ENCODE results near the gene BCOR.

Gene BCOR

DNA sequence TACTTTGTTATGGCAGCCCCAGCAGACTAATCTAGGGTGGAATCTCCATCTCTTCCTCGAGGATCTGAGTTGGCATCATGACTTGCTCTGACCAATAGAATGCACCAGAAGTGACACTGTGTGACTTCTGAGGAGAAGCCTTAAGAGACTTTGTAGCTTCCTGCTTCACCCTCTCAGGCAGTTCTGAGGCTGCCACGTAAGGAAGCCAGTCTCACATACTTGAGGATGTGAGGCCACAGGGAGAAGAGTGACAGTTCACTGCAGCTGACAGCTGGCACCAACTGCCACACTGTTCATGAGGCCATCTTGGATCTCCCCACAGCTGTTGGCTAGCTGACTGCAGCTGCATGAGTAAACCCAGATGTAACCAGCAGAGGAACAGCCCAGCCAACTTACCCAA is 29.3 kb upstream of the BCOR start:
- H3K4me1 Mint-ChIP-seq (ENCODE audit: low read depth): peaks cover 4% of the 10 kb centered on the region

DNA sequence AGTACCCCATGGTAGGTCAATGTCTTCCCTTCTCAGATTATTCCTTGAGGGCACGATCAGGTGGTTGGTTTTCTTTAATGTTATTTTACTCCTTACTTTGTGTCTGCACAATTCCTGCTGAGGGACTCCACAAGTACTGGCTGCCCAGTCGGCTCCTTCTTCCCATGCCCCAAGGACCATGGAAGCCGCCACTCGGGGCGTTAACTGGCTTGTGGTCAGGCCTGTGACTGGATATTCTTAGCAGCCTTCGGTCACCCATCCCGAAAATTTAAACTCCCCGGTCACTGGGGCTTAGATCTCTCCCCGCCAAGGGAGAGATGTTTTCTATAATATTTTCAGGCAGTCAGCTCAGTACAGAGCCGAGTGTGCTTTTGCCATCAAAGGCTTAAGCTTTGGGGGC is 24.7 kb upstream of the BCOR start:
- Mint-ChIP-seq H3K4me1 (ENCODE audit: low read depth) (peaks cover 8% of the 10 kb centered on the region), H3K9me3 (no peaks in the 10 kb centered on the region), H3K36me3 (ENCODE audit: low read depth) (no peaks in the 10 kb centered on the region), H3K27me3 (ENCODE audit: low read depth) (no peaks in the 10 kb centered on the region), H3K27ac (no peak overlapping the region), H3K4me3 (no peak overlapping the region)

More for the DNA sequence above, 29.3 kb upstream of the BCOR start:
- no peaks in the 10 kb centered on the region for H3K36me3 Mint-ChIP-seq (ENCODE audit: low read depth)
- H3K9me3 Mint-ChIP-seq: no peaks in the 10 kb centered on the region
- H3K27me3 Mint-ChIP-seq (ENCODE audit: low read depth): no peaks in the 10 kb centered on the region
- H3K27ac Mint-ChIP-seq: peak overlapping the region; percentile 80
- no peak overlapping the region for H3K4me3 Mint-ChIP-seq

DNA sequence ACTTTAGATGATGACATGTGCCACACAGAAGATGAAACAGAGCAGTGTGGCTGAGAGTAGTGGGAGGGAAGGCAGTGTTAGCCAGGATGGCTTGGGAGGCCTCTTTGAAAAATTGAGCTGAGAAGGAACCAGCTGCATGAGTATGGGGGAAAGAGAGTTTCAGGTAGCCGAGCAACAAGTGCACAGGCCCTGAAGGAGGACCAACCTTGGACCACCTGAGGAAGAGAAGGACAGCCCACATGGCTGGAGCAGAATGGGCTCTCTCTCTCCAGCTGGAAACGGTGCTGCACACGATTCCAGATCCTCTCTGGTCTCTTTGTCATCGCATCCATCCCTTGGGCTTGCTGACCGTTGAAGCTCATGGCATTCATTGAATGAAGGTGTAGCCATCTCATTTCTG is 23.9 kb upstream of the BCOR start:
- Mint-ChIP-seq H3K4me3 (no peak overlapping the region), H3K9me3 (no peaks in the 10 kb centered on the region), H3K27me3 (ENCODE audit: low read depth) (no peaks in the 10 kb centered on the region), H3K27ac (no peak overlapping the region), H3K4me1 (ENCODE audit: low read depth) (peaks cover 5% of the 10 kb centered on the region), H3K36me3 (ENCODE audit: low read depth) (no peaks in the 10 kb centered on the region)

DNA sequence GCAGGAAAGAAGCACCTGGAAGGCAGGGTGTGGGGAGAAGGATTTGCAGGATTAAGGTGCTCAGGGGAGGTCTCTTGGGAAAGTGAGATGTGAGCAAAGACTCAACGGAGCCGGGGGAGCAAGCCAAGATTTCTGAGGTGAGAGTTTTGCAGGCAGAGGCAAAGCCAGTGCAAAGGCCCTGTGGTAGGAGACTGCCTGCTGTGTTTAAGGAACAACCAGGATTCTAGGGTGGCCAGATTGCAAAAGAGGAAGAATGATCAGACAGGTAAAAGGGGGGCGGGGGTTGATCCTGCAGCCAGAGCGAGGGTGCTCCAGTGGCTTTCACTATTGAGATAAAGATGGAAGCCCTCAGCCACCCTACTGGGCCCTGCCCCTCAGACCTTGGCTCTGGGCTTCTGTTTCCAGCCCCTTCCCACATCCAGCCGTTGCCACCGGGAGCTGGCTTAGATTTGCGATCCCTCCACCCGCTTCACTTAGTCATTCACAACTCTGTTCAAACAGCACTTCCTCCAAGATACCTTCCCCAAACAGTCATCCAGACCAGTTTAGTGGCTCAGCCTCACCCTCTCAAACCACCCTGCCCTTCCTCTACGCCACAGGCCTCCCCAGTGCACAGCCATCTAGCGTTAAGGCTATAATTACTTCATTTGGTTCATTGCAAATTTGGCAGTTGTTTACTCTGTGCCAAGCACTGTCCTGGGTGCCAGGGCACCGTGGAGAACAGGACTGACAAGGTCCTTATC is 23.3 kb upstream of the BCOR start:
- Mint-ChIP-seq H3K27ac (peak overlapping the region; percentile 45), H3K4me1 (ENCODE audit: low read depth) (peaks cover 5% of the 10 kb centered on the region), H3K4me3 (no peak overlapping the region), H3K9me3 (no peaks in the 10 kb centered on the region), H3K36me3 (ENCODE audit: low read depth) (no peaks in the 10 kb centered on the region), H3K27me3 (ENCODE audit: low read depth) (no peaks in the 10 kb centered on the region)

- no peaks in the 10 kb centered on the region for H3K27me3 Mint-ChIP-seq (ENCODE audit: low read depth)
Measured at GRCh38 chrX:40117715-40118285, 20.0 kb upstream of the BCOR start.

GRCh38 chrX:40116925-40117324 is 19.2 kb upstream of the BCOR start:
- Mint-ChIP-seq H3K36me3 (ENCODE audit: low read depth) (no peaks in the 10 kb centered on the region), H3K4me3 (no peak overlapping the region), H3K27me3 (ENCODE audit: low read depth) (no peaks in the 10 kb centered on the region), H3K4me1 (ENCODE audit: low read depth) (peaks cover 7% of the 10 kb centered on the region), H3K27ac (no peak overlapping the region), H3K9me3 (no peaks in the 10 kb centered on the region)

More at GRCh38 chrX:40117715-40118285, 20.0 kb upstream of the BCOR start:
- Mint-ChIP-seq H3K9me3 (no peaks in the 10 kb centered on the region), H3K27ac (no peak overlapping the region), H3K4me3 (no peak overlapping the region), H3K4me1 (ENCODE audit: low read depth) (peaks cover 5% of the 10 kb centered on the region), H3K36me3 (ENCODE audit: low read depth) (no peaks in the 10 kb centered on the region)

DNA sequence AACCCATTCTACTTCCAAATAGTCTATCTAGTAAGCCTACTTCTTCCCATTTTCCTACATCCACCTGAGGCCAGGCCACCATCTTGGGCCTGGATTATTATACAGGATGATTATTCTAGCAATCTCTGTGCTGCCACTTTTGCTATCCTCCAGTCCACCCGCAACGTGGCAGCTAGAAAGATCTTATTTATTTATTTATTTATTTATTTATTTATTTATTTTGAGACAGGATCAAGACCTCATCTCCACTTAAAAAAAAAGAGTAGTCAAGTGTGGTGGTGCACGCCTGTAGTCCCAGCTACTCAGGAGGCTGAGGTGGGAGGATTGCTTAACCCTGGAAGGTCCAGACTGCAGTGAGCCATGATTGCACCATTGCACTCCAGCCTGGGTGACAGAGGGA is 15.2 kb upstream of the BCOR start:
- Mint-ChIP-seq H3K27ac (no peak overlapping the region), H3K4me3 (no peak overlapping the region), H3K27me3 (ENCODE audit: low read depth) (peaks cover 5% of the 10 kb centered on the region), H3K4me1 (ENCODE audit: low read depth) (peaks cover 8% of the 10 kb centered on the region), H3K9me3 (no peaks in the 10 kb centered on the region), H3K36me3 (ENCODE audit: low read depth) (no peaks in the 10 kb centered on the region)

DNA sequence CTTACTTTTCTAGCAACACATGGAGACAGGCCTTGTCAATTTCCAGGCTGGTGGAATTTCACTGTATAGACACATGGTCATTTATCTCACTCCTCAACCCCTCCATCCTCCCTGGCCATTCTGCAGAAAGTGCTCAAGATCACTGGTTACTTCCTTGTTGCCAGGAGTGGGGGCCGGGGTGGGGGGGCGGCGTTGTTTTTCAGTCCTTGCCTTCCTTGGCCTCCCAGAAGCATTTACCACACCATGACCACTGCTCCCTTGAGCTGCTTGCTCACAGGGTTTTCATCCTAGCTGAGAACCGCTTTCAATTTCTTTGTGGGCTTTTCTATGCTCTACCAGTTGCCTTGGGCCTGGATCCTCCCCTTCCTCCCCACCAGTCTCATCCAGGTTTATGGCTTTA is 14.1 kb upstream of the BCOR start:
- H3K36me3 Mint-ChIP-seq (ENCODE audit: low read depth): no peaks in the 10 kb centered on the region
- no peak overlapping the region for H3K27ac Mint-ChIP-seq

DNA sequence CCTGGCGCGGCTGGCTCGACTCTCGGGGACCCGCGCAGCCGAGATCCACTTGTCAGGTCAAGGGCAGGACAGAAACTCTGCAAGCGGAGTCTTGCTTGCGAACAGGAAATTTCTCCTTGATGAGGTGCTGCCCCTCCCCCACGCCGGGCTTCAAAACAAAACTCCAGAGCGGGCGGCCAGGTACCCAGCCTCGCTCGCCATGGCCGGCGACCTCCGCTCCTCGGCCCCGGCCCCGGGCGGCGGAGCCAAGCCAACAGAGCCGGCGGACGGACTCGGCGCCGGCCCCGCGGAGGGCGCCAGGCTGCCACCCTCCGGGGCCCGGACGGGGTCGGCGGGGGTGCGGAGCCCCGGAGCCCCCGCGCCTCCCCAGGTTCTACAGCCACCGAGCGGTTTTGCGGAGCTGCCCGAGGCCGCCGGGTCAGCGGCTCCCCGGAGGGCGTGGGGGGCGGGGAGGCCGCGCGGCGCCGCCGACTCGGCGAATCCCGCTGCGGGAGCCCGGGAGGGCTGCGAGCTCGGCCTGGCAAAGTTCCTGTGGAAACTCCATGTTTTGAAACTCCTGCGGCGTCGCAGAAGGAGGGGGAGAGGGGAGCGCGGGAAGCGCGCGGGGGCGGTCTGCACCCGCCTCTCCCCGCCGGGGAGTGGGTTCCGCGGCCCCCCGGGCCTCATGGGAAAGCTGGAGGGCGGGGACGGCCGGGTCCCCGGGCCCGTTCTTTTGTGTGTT is 11.7 kb upstream of the BCOR start:
- H3K36me3 Mint-ChIP-seq (ENCODE audit: low read depth): no peaks in the 10 kb centered on the region
- H3K4me3 Mint-ChIP-seq: no peak overlapping the region
- H3K4me1 Mint-ChIP-seq (ENCODE audit: low read depth): peaks cover 12% of the 10 kb centered on the region
- no peak overlapping the region for H3K27ac Mint-ChIP-seq
- peaks cover 5% of the 10 kb centered on the region for H3K27me3 Mint-ChIP-seq (ENCODE audit: low read depth)
- H3K9me3 Mint-ChIP-seq: no peaks in the 10 kb centered on the region

More for the DNA sequence above, 14.1 kb upstream of the BCOR start:
- Mint-ChIP-seq H3K27me3 (ENCODE audit: low read depth) (peaks cover 5% of the 10 kb centered on the region), H3K9me3 (no peaks in the 10 kb centered on the region), H3K4me1 (ENCODE audit: low read depth) (peaks cover 10% of the 10 kb centered on the region), H3K4me3 (no peak overlapping the region)

DNA sequence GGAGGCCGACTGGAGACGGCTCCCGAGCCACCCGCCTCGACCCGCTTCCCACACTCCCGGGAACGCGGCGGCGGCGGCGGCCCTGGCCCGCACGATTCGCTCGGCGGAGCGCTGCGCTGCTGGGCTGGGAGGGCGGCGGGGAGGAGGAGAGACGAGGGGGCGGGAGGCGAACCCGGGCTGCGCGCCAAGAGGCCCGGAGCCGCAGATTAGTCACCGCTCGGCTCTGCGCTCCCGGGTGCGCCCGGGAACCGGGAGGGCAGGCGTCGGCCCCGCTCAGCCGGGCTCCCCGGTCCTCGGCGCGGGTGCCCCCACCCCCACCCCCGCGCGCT is 11.2 kb upstream of the BCOR start:
- Mint-ChIP-seq H3K4me3 (no peak overlapping the region), H3K9me3 (no peaks in the 10 kb centered on the region), H3K27ac (no peak overlapping the region), H3K27me3 (ENCODE audit: low read depth) (peaks cover 5% of the 10 kb centered on the region), H3K36me3 (ENCODE audit: low read depth) (no peaks in the 10 kb centered on the region), H3K4me1 (ENCODE audit: low read depth) (peaks cover 12% of the 10 kb centered on the region)

DNA sequence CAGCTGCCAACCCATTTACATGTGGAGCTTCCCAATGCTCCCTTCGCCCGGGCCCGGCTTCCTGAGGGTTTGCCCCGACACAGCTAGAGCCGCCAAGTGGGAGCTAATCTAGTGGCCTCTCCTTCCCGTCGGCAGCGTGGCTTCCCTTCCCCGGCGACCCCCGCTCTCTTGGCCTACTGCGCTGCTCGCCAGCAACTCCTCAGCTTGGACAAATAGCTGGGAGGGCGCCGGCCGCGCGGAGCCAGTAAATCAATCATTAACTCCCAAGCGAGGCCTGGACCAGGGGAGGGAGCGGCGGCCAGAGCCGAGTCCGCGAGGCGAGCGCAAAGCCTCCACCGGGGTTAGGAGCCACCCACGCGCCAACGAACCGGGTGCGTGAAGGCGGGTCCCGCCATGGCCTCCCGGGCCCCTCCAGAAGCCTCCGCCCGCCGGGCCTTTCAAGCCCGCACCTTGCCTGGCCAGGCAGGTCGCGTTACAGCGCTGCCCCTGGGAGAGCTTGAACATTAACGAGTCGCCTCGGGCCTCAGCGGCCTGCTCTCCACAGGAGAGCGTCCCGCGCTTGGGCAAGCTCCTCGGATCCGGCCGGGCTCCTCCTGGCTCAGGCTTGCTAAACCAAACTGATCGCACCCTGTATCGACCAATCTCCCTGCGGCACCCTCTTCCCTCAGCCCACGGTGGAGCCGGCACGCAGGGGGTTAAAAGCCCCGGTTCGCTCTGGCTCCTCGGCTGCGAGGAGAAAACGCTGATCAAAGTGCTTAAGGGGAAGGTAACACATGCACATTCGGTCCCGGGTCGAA is 10.6 kb upstream of the BCOR start:
- Mint-ChIP-seq H3K9me3 (no peaks in the 10 kb centered on the region), H3K27me3 (ENCODE audit: low read depth) (peaks cover 5% of the 10 kb centered on the region), H3K27ac (peak overlapping the region; percentile 52), H3K4me1 (ENCODE audit: low read depth) (peaks cover 12% of the 10 kb centered on the region), H3K4me3 (no peak overlapping the region), H3K36me3 (ENCODE audit: low read depth) (no peaks in the 10 kb centered on the region)

DNA sequence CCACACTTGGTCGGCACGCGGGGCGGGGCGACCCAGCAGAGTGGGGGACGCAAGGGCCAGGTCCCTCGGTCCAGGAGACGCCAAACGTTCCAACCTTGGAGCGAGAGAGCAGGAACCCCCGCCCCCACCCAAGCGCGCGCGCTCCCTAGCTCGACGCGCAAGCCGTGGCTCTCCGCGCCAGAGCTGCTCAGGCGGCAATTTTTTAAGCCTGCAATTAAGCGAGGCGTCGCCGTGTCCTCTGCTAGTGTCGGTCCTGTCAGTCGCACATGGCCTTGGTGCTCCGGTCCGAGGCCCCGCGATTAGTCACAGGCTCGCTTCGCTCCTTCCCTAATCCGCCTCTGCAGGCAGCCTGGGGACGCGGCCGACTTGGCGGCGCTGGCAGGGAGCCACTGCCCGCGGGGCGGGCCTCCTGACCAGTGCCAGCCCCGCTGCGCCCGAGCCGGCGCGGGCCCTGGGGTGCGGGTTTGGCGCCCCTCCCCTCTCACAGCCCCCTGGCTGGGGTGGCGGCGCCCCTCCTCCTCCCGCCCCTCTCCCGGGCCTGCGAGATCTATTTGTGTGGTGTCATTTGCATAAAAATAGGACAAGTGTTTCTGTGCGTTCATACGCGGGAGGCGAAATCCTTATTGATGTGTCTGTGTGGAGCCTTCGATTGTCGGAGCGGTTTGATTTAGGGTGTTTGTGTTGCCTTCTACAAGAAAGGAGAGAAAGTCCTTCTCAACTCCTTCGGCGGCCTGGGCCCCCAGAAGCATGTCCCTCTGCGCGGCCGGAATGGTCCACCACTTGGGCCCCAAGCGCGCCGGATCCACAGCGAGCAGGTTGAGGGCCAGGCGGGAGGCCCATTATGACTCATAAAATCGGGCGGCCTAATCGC is 9.8 kb upstream of the BCOR start:
- H3K9me3 Mint-ChIP-seq: no peaks in the 10 kb centered on the region
- H3K4me3 Mint-ChIP-seq: peak overlapping the region; percentile 78
- H3K27me3 Mint-ChIP-seq (ENCODE audit: low read depth): peaks cover 5% of the 10 kb centered on the region
- no peaks in the 10 kb centered on the region for H3K36me3 Mint-ChIP-seq (ENCODE audit: low read depth)
- peaks cover 12% of the 10 kb centered on the region for H3K4me1 Mint-ChIP-seq (ENCODE audit: low read depth)
- H3K27ac Mint-ChIP-seq: no peak overlapping the region

GRCh38 chrX:40106676-40107290 is 9.0 kb upstream of the BCOR start:
- Mint-ChIP-seq H3K4me1 (ENCODE audit: low read depth) (peaks cover 10% of the 10 kb centered on the region), H3K9me3 (no peaks in the 10 kb centered on the region), H3K36me3 (ENCODE audit: low read depth) (no peaks in the 10 kb centered on the region), H3K27ac (peak overlapping the region; percentile 80), H3K27me3 (ENCODE audit: low read depth) (peaks cover 5% of the 10 kb centered on the region), H3K4me3 (peak overlapping the region; percentile 78)

Data from T-helper 1 cell treated with Interleukin-12 subunit alpha and Interleukin-12 subunit beta and Interleukin-4 antibody, amounts not matched to agents 30 μg/mL and 1 μg/mL, for 36 hours (primary cell).